OCI-M1 (cell line): ENCODE results near the gene OR5D13.

Experiments
- DNase-seq: peaks from one replicate; lab custom pipeline; 2025; lab: John Stamatoyannopoulos, UW

Gene OR5D13

GRCh38 chr11:55773138-55773537 lies at the start of gene OR5D13:
OR5D13 (plus strand) TSS chr11:55773438; CDS start chr11:55773438, 0 bp downstream.
- DNase-seq: no peak

GRCh38 chr11:55726715-55727324 lies 46.4 kb upstream of the OR5D13 start:
- DNase-seq: peak; percentile 49

- DNase-seq: no peak
Observed at GRCh38 chr11:55732936-55733335, 40.3 kb upstream of the OR5D13 start.

GRCh38 chr11:55791606-55792005 lies 18.4 kb downstream of the OR5D13 start:
- DNase-seq: no peak

- no peak for DNase-seq
Observed at GRCh38 chr11:55793321-55793720, 20.1 kb downstream of the OR5D13 start.

- DNase-seq: no peak
Observed at GRCh38 chr11:55795256-55795655, 22.0 kb downstream of the OR5D13 start, which contains the start of gene OR5D14. OR5D14 (plus strand) TSS chr11:55795556; CDS start chr11:55795556, 0 bp downstream.

- DNase-seq: no peak
Observed at GRCh38 chr11:55806248-55806647, 33.0 kb downstream of the OR5D13 start.

- no peak for DNase-seq
Observed at GRCh38 chr11:55811067-55811466, 37.8 kb downstream of the OR5D13 start, which contains the start of gene OR5L1. OR5L1 (plus strand) TSS chr11:55811367; CDS start chr11:55811467, 100 bp downstream.

- no peak for DNase-seq
Observed at GRCh38 chr11:55819330-55819729, 46.1 kb downstream of the OR5D13 start, which contains the start of gene OR5D18. OR5D18 (plus strand) TSS chr11:55819630; CDS start chr11:55819630, 0 bp downstream.
